ENCODE data around the gene CFAP119. TPM values are rescaled to one million over a fixed set of nuclear protein-coding genes. Genes with fewer than 3 reads are reported as not detected.
A peak's percentile ranks its signal among the peaks of the same experiment; 100 is the strongest.

CFAP119 gene
- total and polyA plus RNA-seq, 9 of the 15 experiments (the other 6 are each of a cell fraction or from before 2014, with no cell fraction given) = 5.5 to 33.7 (median 9.6) TPM

DNA sequence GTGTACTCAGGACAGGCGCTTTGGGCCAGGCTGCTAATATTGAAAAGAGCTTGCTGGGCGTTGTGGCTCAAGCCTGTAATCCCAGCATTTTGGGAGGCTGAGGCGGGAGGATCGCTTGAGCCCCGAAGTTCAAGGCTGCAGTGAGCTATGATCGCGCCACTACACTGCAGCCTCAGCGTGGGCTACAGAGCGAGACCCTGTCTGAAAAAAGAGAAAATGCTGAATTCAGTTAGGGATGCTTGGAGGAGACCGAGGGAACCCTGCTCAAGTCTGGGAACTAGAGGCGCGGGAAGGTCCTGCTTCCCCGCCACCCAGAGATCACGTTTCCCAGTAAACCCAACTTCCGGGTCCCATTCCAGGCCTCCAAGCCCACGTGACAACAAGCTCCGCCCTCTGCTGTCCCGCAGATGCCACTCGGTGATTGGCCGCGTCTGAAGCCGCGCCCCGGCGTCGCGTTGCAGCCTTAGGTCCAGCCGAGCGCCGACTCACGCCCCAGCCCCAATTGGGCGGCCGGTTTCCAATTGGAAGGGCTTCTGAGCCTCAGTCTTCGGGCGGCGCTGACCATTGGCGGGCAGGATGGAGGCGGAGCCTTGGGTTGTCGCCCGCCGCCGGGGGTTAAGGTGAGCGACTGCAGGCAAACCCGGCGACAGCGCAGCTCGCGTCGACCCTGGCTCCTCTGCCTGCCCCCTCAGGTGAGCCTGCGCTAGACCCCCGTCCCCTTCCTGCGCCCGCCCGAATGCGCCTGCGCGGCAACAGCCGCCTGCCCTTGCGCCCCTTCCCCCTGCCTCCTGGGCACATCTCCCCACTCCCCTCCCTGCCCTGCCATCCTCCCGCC, 13.8 kb downstream of the CFAP119 start, which contains the start of gene PHKG2 (continued):
- TF ChIP-seq, protein P1, sequence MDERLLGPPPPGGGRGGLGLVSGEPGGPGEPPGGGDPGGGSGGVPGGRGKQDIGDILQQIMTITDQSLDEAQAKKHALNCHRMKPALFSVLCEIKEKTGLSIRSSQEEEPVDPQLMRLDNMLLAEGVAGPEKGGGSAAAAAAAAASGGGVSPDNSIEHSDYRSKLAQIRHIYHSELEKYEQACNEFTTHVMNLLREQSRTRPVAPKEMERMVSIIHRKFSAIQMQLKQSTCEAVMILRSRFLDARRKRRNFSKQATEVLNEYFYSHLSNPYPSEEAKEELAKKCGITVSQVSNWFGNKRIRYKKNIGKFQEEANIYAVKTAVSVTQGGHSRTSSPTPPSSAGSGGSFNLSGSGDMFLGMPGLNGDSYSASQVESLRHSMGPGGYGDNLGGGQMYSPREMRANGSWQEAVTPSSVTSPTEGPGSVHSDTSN (CRISPR knock-in tag; IDR thresholded peaks at IDR 0.05; ENCODE audit: low read depth) = no peak
- TF ChIP-seq, protein P1 (tag; conservative IDR thresholded peaks at IDR 0.05; ENCODE audit: low read depth) = no peak
- peak; percentile 95; the same call in 1 of the 2 replicates for TF ChIP-seq TOE1 (IDR thresholded peaks at IDR 0.05; ENCODE audit: borderline replicate concordance)
- 0 out of 2 replicates have a peak, but pooled peaks have one; percentile 62 for TF ChIP-seq TOE1 (CRISPR knock-in tag; IDR thresholded peaks at IDR 0.05; ENCODE audit: borderline replicate concordance, low read depth)
- TF ChIP-seq, protein P2, sequence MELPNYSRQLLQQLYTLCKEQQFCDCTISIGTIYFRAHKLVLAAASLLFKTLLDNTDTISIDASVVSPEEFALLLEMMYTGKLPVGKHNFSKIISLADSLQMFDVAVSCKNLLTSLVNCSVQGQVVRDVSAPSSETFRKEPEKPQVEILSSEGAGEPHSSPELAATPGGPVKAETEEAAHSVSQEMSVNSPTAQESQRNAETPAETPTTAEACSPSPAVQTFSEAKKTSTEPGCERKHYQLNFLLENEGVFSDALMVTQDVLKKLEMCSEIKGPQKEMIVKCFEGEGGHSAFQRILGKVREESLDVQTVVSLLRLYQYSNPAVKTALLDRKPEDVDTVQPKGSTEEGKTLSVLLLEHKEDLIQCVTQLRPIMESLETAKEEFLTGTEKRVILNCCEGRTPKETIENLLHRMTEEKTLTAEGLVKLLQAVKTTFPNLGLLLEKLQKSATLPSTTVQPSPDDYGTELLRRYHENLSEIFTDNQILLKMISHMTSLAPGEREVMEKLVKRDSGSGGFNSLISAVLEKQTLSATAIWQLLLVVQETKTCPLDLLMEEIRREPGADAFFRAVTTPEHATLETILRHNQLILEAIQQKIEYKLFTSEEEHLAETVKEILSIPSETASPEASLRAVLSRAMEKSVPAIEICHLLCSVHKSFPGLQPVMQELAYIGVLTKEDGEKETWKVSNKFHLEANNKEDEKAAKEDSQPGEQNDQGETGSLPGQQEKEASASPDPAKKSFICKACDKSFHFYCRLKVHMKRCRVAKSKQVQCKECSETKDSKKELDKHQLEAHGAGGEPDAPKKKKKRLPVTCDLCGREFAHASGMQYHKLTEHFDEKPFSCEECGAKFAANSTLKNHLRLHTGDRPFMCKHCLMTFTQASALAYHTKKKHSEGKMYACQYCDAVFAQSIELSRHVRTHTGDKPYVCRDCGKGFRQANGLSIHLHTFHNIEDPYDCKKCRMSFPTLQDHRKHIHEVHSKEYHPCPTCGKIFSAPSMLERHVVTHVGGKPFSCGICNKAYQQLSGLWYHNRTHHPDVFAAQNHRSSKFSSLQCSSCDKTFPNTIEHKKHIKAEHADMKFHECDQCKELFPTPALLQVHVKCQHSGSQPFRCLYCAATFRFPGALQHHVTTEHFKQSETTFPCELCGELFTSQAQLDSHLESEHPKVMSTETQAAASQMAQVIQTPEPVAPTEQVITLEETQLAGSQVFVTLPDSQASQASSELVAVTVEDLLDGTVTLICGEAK (IDR thresholded peaks at IDR 0.05) = peak; percentile 42
- TF ChIP-seq, protein P2 (CRISPR knock-in tag; IDR thresholded peaks at IDR 0.05) = no peak
- TF ChIP-seq, protein P3, sequence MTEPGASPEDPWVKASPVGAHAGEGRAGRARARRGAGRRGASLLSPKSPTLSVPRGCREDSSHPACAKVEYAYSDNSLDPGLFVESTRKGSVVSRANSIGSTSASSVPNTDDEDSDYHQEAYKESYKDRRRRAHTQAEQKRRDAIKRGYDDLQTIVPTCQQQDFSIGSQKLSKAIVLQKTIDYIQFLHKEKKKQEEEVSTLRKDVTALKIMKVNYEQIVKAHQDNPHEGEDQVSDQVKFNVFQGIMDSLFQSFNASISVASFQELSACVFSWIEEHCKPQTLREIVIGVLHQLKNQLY (CRISPR knock-in tag; conservative IDR thresholded peaks at IDR 0.05) = no peak
- no peak for TF ChIP-seq SREBF2 (CRISPR knock-in tag; IDR thresholded peaks at IDR 0.05)
- TF ChIP-seq ZNF780A (CRISPR knock-in tag; IDR thresholded peaks at IDR 0.05) = no peak
- no peak for TF ChIP-seq TAF15 (IDR thresholded peaks at IDR 0.05; ENCODE audit: low read depth, low read length)
- no peak for TF ChIP-seq HDAC3 (IDR thresholded peaks at IDR 0.05; ENCODE audit: borderline replicate concordance, partially characterized antibody)
- peak; percentile 59; the same call in 1 of the 2 replicates for TF ChIP-seq ZBTB17 (CRISPR knock-in tag; IDR thresholded peaks at IDR 0.05)
- TF ChIP-seq HNRNPH1 (optimal IDR thresholded peaks at IDR 0.05; ENCODE audit: low read depth, low read length) = no peak
- TF ChIP-seq, protein P4, sequence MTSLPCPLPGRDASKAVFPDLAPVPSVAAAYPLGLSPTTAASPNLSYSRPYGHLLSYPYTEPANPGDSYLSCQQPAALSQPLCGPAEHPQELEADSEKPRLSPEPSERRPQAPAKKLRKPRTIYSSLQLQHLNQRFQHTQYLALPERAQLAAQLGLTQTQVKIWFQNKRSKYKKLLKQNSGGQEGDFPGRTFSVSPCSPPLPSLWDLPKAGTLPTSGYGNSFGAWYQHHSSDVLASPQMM (CRISPR knock-in tag; IDR thresholded peaks at IDR 0.05) = no peak

Measured in K562 (cell line).